Ovary (tissue), 9 donors: ENCODE measurements around the gene FEM1B. TPM values are rescaled to one million over a fixed set of nuclear protein-coding genes. Genes with fewer than 3 reads are reported as not detected.

Experiments used
- DNase-seq, 5 donors: peaks; one replicate each; pipeline ENCODE4 v3.0.0-alpha.2; 2019 to 2020
- H3K27ac ChIP-seq, 2 donors: fragments of 200-600 bp; one replicate each; pipeline versions ENCODE4 v1.5.1 to v1.8.0; 2019 to 2022
- H3K27me3 ChIP-seq: fragments of 200-600 bp; one replicate; pipeline ENCODE4 v1.8.0; 2022
- H3K36me3 ChIP-seq: fragments of 200-600 bp; sonication (generic); one replicate; pipeline ENCODE4 v1.5.1; 2019
- H3K4me1 ChIP-seq: one replicate; pipeline ENCODE4 v1.8.1; 2013; ENCODE audit warnings: mild to moderate bottlenecking, moderate library complexity; ENCODE audit not compliant: insufficient read depth
- H3K4me3 ChIP-seq: fragments of 200-600 bp; sonication (generic); one replicate; pipeline ENCODE4 v1.5.1; 2017
- H3K9me3 ChIP-seq, 2 donors: fragments of 200-600 bp in 1 of 2; sonication (generic) in 1 of 2; one replicate each; pipeline versions ENCODE4 v1.5.1 to v1.8.1; 2013 to 2019; ENCODE audit warnings: mild to moderate bottlenecking in 1 of 2, moderate library complexity in 1 of 2
- EP300 ChIP-seq: sonication (generic); formaldehyde crosslinking; IDR thresholded peaks from one replicate; pipeline ENCODE4 v1.6.1; 2017; ENCODE audit warnings: antibody characterized with exemption
- POLR2A ChIP-seq: fragments of 450-650 bp; IDR thresholded peaks from one replicate; pipeline ENCODE4 v1.6.1; 2017; ENCODE audit warnings: antibody characterized with exemption, mild to moderate bottlenecking, moderate library complexity
- WGBS, 3 donors: extraction: QIAGEN DNeasy Blood & Tissue Kit in 1 of 3; methylation state at CpG; one replicate each; pipeline versions ENCODE4 v1.1.5 to v1.1.7; 2013 to 2017; 5-methylcytosine and 5-hydroxymethylcytosine counted together
- intact Hi-C, 4 donors: fragments of 100-400 bp; cut with DNase I; formaldehyde crosslinking; loops; one replicate each; pipeline versions ENCODE4 v1.11.0 to v1.15.1; 2022 to 2023
- polyA plus RNA-seq, 2 donors: library from polyadenylated mRNA; stranded (reverse); fragments of 200-250 nt in 1 of 2; fragments of 350-450 nt in 1 of 2; fragmentation: Illumina TruSeq in 1 of 2; extraction: RNeasy Lipid Tissue Mini Kit (QIAGEN cat#74804) in 1 of 2; gene quantifications; one replicate each; pipeline ENCODE4 v1.2.3, GENCODE V29; 2013 to 2014
- total RNA-seq, 7 donors: library from RNA; depleted of rRNA in 2 of 7; stranded (reverse); fragments of >200 nt in 2 of 7; fragmentation: NEBNext Ultra II Directional in 3 of 7; extraction: Animal tissue kit (Norgen Biotek cat#: 25700) in 3 of 7; gene quantifications; one replicate each; pipeline versions ENCODE4 v1.1.0 to v1.2.4, GENCODE V29; 2016 to 2023
- TF ChIP-seq, protein P1 (sequence below), 3 donors: fragments of 450-650 bp in 2 of 3; fragments of 200-600 bp in 1 of 3; IDR thresholded peaks; one replicate each; pipeline versions ENCODE4 v1.5.1 to v1.8.0; 2016 to 2022; ENCODE audit warnings: antibody characterized with exemption in 3 of 3, mild to moderate bottlenecking in 1 of 3
- donor health status: DM: no; HTN: no; CAD: no; lungs with moderate emphysema.
- donor health status: DM: no; HTN: no; CAD: no.
- donor health status: Bipolar disorder and iron deficiency.
- donor health status: DM: yes; HTN: yes; CAD: no.
- donor health status: DM: no; HTN: no; CAD: no.
- donor health status: DM: yes; HTN: yes; CAD: no.

The FEM1B gene
- total and polyA plus RNA-seq, 9 donors: 15.8 to 83.2 (median 54.8) TPM

GRCh38 chr15:68229386-68230156 lies 48.0 kb upstream of the FEM1B start, which contains the start of gene CLN6:
Gene CLN6 (minus strand): TSS chr15:68229728. CDS start chr15:68229584, 144 bp downstream.
- H3K27ac ChIP-seq: peak within 1 kb of the TSS; percentile 55 to 74
- H3K27me3 ChIP-seq: no peaks in the 10 kb centered on the region
- DNase-seq: peak; percentile 80 to 87 (median 83)
- peaks cover 9% of the 10 kb centered on the region for H3K4me1 ChIP-seq
- no peaks in the 10 kb centered on the region for H3K9me3 ChIP-seq
- intact Hi-C loops: no loop called here
- WGBS, 3 donors: 0 to 2% (median 1%) methylated on average over 36 to 81 of the region's 82 CpGs
- peak within 1 kb of the TSS; percentile 94 for H3K4me3 ChIP-seq
- H3K36me3 ChIP-seq: no peaks in the 10 kb centered on the region
- TF ChIP-seq POLR2A: no peak
- TF ChIP-seq EP300: no peak
- TF ChIP-seq, protein P1, sequence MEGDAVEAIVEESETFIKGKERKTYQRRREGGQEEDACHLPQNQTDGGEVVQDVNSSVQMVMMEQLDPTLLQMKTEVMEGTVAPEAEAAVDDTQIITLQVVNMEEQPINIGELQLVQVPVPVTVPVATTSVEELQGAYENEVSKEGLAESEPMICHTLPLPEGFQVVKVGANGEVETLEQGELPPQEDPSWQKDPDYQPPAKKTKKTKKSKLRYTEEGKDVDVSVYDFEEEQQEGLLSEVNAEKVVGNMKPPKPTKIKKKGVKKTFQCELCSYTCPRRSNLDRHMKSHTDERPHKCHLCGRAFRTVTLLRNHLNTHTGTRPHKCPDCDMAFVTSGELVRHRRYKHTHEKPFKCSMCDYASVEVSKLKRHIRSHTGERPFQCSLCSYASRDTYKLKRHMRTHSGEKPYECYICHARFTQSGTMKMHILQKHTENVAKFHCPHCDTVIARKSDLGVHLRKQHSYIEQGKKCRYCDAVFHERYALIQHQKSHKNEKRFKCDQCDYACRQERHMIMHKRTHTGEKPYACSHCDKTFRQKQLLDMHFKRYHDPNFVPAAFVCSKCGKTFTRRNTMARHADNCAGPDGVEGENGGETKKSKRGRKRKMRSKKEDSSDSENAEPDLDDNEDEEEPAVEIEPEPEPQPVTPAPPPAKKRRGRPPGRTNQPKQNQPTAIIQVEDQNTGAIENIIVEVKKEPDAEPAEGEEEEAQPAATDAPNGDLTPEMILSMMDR (IDR thresholded peaks at IDR 0.05): no peak

- intact Hi-C loops: no loop called here
- Histone ChIP-seq H3K36me3 (no peaks in the 10 kb centered on the region), H3K27ac (peak overlapping the region; percentile 55 to 74), H3K27me3 (no peaks in the 10 kb centered on the region), H3K9me3 (no peaks in the 10 kb centered on the region), H3K4me1 (peaks cover 9% of the 10 kb centered on the region), H3K4me3 (peak overlapping the region; percentile 94)
- WGBS, 3 donors: 52 to 58% (median 53%) methylated on average over 20 of the region's 20 CpGs
- peak in 2 of 5 donors; percentile 44 to 59 for DNase-seq
- TF ChIP-seq POLR2A: no peak
- TF ChIP-seq EP300: no peak
- TF ChIP-seq, protein P1 (IDR thresholded peaks at IDR 0.05): no peak
Measured at GRCh38 chr15:68230157-68231100, 47.1 kb upstream of the FEM1B start.

- Histone ChIP-seq H3K4me1 (peaks cover 9% of the 10 kb centered on the region), H3K9me3 (no peaks in the 10 kb centered on the region), H3K27ac (no peak overlapping the region), H3K27me3 (no peaks in the 10 kb centered on the region), H3K36me3 (no peaks in the 10 kb centered on the region), H3K4me3 (no peak overlapping the region)
- DNase-seq: no peak
- 69 to 79% (median 76%) methylated on average over 9 of the region's 9 CpGs for WGBS, 3 donors
- TF ChIP-seq POLR2A (no peak), EP300 (no peak)
- TF ChIP-seq, protein P1 (IDR thresholded peaks at IDR 0.05): no peak
- intact Hi-C loops: no loop called here
Measured at GRCh38 chr15:68231102-68231818, 46.3 kb upstream of the FEM1B start.

GRCh38 chr15:68232449-68232848 lies 45.1 kb upstream of the FEM1B start:
- Histone ChIP-seq H3K36me3 (no peaks in the 10 kb centered on the region), H3K27me3 (no peaks in the 10 kb centered on the region), H3K9me3 (no peaks in the 10 kb centered on the region), H3K27ac (no peak overlapping the region), H3K4me3 (no peak overlapping the region), H3K4me1 (peaks cover 9% of the 10 kb centered on the region)
- 87 to 93% (median 87%) methylated on average over 6 of the region's 6 CpGs for WGBS, 3 donors
- intact Hi-C loops: no loop called here
- no peak for TF ChIP-seq POLR2A
- DNase-seq: no peak
